ENCODE measurements around the gene PPP1CA. TPM values are rescaled to one million over a fixed set of nuclear protein-coding genes. Genes with fewer than 3 reads are reported as not detected.

PPP1CA gene
- total RNA-seq, 1 donor, result 169 TPM

DNA sequence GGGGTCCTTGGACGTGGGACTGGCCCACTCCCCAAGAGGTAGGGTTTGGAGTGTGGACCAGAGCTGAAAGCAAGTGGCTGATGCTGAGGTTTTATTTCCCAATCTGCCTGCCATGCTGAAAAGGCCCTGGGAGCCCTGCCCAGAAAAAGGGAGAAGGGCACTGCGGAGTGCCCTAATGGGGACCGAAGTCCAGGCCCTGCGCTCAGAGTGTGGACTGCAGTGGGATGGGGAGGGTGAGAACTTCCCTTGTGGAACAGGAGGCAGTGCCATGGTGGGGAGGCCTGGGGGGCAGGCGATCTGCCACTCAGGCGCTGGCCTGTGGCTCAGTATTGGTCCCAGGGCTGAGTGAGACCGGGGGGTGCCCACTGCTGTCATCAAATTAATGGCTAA, 46.6 kb upstream of the PPP1CA start:
- Histone ChIP-seq H3K9me3 (ENCODE audit: low read depth, low read length) (no peaks in the 10 kb centered on the region), H3K4me3 (ENCODE audit: insufficient read depth, low read length) (no peak overlapping the region), H3K27me3 (ENCODE audit: insufficient read depth, low read length) (peaks cover 3% of the 10 kb centered on the region), H4K20me1 (ENCODE audit: insufficient read depth, low read length) (no peaks in the 10 kb centered on the region), H3K27ac (ENCODE audit: low read depth, low read length) (no peak overlapping the region), H3K4me2 (ENCODE audit: insufficient read depth, low read length) (no peak overlapping the region), H2AFZ (ENCODE audit: low read length) (no peak overlapping the region), H3K4me1 (ENCODE audit: insufficient read depth, low read length) (no peaks in the 10 kb centered on the region), H3K36me3 (ENCODE audit: insufficient read depth, low read length) (no peaks in the 10 kb centered on the region), H3K79me2 (ENCODE audit: insufficient read depth, low read length) (no peaks in the 10 kb centered on the region)
- DNase-seq (ENCODE audit: insufficient read length, low spot score, missing footprints), result peak; percentile 47
- TF ChIP-seq, protein P1, sequence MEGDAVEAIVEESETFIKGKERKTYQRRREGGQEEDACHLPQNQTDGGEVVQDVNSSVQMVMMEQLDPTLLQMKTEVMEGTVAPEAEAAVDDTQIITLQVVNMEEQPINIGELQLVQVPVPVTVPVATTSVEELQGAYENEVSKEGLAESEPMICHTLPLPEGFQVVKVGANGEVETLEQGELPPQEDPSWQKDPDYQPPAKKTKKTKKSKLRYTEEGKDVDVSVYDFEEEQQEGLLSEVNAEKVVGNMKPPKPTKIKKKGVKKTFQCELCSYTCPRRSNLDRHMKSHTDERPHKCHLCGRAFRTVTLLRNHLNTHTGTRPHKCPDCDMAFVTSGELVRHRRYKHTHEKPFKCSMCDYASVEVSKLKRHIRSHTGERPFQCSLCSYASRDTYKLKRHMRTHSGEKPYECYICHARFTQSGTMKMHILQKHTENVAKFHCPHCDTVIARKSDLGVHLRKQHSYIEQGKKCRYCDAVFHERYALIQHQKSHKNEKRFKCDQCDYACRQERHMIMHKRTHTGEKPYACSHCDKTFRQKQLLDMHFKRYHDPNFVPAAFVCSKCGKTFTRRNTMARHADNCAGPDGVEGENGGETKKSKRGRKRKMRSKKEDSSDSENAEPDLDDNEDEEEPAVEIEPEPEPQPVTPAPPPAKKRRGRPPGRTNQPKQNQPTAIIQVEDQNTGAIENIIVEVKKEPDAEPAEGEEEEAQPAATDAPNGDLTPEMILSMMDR (IDR thresholded peaks at IDR 0.05; ENCODE audit: extremely low read depth, low read depth, low read length), result no peak

DNA sequence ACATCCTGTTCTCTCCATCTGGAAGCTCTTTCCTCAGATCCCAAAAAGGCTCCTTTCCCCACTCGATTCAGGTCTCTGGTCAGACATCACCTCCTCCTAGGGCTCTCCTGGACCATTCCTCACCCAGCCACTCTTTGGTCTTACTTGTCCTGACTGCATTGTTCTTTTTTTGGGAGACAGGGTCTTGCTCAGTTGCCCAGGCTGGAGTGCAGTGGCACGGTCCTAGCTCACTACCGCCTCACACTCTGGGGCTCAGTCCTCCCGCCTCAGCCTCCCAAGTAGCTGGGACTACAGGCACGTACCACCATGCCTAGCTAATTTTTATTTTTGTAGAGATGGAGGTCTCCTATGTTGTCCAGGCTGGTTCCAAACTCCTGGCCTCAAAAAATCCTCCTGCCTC, 43.9 kb upstream of the PPP1CA start:
- H3K36me3 ChIP-seq (ENCODE audit: insufficient read depth, low read length), result peaks cover 6% of the 10 kb centered on the region
- H3K79me2 ChIP-seq (ENCODE audit: insufficient read depth, low read length), result peaks cover 18% of the 10 kb centered on the region
- peaks cover 7% of the 10 kb centered on the region for H3K4me1 ChIP-seq (ENCODE audit: insufficient read depth, low read length)
- H3K4me2 ChIP-seq (ENCODE audit: insufficient read depth, low read length), result no peak overlapping the region
- TF ChIP-seq, protein P1 (IDR thresholded peaks at IDR 0.05; ENCODE audit: extremely low read depth, low read depth, low read length), result no peak
- DNase-seq (ENCODE audit: insufficient read length, low spot score, missing footprints), result no peak
- H3K27ac ChIP-seq (ENCODE audit: low read depth, low read length), result no peak overlapping the region
- H3K27me3 ChIP-seq (ENCODE audit: insufficient read depth, low read length), result peaks cover 3% of the 10 kb centered on the region
- H3K9me3 ChIP-seq (ENCODE audit: low read depth, low read length), result no peaks in the 10 kb centered on the region
- H3K4me3 ChIP-seq (ENCODE audit: insufficient read depth, low read length), result no peak overlapping the region
- H2AFZ ChIP-seq (ENCODE audit: low read length), result no peak overlapping the region
- peaks cover 6% of the 10 kb centered on the region for H4K20me1 ChIP-seq (ENCODE audit: insufficient read depth, low read length)

DNA sequence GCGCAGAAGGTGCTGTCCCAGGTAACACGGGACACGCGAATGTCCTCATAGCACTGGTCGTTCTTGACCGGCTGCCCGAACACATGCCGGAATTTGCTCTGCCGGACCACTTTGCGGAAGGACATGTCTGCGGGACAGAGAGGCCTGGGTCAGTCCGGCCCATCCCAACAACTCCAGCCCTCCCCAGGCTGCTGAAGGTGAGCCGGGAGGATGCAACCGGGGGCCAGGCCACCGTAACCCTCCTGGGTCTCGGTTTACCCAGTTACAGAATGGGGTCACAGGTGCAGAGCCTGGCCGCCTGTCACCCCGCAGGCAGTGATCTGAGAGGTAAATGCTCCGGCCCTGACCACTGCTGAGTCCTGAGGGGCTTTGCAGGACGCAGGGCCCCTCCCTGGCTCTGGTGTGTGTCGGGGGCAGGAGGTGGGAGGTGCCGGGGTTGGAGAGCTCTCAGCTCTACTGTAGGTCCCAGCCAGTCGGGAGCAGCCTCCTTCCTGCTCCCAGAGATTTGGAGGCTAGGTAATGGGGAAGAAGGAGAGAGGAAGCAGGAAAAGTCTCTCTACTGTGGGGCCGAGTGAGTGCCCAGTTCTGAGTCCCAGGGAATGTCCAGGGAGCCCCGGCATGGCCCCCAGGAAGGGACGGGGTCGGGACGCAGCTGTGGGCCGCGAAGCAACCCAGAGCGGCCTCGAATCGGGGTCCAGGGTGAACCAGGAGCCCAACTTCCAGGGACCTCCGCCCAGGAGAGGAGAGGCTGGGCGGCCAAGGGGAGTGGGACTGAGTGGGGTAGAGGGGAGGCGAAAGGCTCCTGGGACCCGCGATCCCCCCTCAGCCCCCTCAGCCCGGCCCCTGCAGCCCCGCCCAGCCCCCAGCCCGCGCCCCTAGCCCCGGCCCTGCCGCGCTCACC, 41.1 kb upstream of the PPP1CA start:
- Histone ChIP-seq H3K27ac (ENCODE audit: low read depth, low read length) (peak overlapping the region; percentile 65), H3K4me3 (ENCODE audit: insufficient read depth, low read length) (peak overlapping the region; percentile 92), H3K79me2 (ENCODE audit: insufficient read depth, low read length) (peaks cover 18% of the 10 kb centered on the region), H3K9me3 (ENCODE audit: low read depth, low read length) (no peaks in the 10 kb centered on the region), H2AFZ (ENCODE audit: low read length) (no peak overlapping the region), H3K36me3 (ENCODE audit: insufficient read depth, low read length) (peaks cover 13% of the 10 kb centered on the region), H3K4me2 (ENCODE audit: insufficient read depth, low read length) (peak overlapping the region; percentile 86), H3K4me1 (ENCODE audit: insufficient read depth, low read length) (peaks cover 7% of the 10 kb centered on the region), H4K20me1 (ENCODE audit: insufficient read depth, low read length) (peaks cover 10% of the 10 kb centered on the region), H3K27me3 (ENCODE audit: insufficient read depth, low read length) (no peaks in the 10 kb centered on the region)
- TF ChIP-seq, protein P1 (IDR thresholded peaks at IDR 0.05; ENCODE audit: extremely low read depth, low read depth, low read length), result no peak
- peak; percentile 96 for DNase-seq (ENCODE audit: insufficient read length, low spot score, missing footprints)

DNA sequence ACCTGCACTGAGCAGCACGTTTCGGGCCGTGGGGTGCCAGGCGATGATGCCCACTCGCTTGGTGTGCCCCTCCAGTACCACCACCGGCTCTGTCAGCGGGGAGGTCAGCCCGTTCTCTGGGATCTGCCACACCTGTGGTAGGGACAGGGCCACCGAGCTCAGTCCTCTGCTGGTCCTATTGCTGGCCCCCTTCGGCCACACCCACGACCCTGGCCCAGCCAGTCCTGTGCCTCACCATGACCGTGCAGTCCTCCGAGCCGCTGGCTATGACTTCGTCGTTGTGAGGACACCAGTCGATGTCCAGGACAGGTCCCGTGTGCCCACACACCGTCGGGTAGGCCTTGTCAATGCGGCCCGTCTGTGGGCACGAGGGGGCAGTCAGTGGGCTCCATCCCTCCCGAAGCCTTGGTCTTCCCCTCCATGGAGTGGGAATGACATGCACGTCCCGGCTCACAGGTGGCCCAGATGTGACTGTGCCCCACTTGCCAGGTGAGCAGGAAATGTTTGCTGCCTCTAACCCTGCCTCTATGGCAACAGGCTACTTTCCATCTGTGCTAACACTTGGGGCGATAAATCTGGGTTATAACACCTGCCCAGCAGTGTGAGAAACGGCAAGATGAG, 40.2 kb upstream of the PPP1CA start:
- Histone ChIP-seq H4K20me1 (ENCODE audit: insufficient read depth, low read length) (peaks cover 10% of the 10 kb centered on the region), H3K9me3 (ENCODE audit: low read depth, low read length) (no peaks in the 10 kb centered on the region), H3K27me3 (ENCODE audit: insufficient read depth, low read length) (no peaks in the 10 kb centered on the region), H3K4me1 (ENCODE audit: insufficient read depth, low read length) (peaks cover 7% of the 10 kb centered on the region), H3K79me2 (ENCODE audit: insufficient read depth, low read length) (peaks cover 18% of the 10 kb centered on the region), H3K27ac (ENCODE audit: low read depth, low read length) (no peak overlapping the region), H3K4me3 (ENCODE audit: insufficient read depth, low read length) (peak overlapping the region; percentile 92), H3K36me3 (ENCODE audit: insufficient read depth, low read length) (peaks cover 13% of the 10 kb centered on the region), H3K4me2 (ENCODE audit: insufficient read depth, low read length) (peak overlapping the region; percentile 86), H2AFZ (ENCODE audit: low read length) (no peak overlapping the region)
- TF ChIP-seq, protein P1 (IDR thresholded peaks at IDR 0.05; ENCODE audit: extremely low read depth, low read depth, low read length), result no peak
- DNase-seq (ENCODE audit: insufficient read length, low spot score, missing footprints), result peak; percentile 89
